ENCODE data around the gene MAP3K4.
"Not testable (repeated sequence)": the region's sequence is repeated elsewhere in the genome, so short reads cannot be mapped to it uniquely, and the experiment has no call there.

The MAP3K4 gene

GRCh38 chr6:161091151-161091550 lies 99.6 kb downstream of the MAP3K4 start:
- DNase-seq, result no peak

DNA sequence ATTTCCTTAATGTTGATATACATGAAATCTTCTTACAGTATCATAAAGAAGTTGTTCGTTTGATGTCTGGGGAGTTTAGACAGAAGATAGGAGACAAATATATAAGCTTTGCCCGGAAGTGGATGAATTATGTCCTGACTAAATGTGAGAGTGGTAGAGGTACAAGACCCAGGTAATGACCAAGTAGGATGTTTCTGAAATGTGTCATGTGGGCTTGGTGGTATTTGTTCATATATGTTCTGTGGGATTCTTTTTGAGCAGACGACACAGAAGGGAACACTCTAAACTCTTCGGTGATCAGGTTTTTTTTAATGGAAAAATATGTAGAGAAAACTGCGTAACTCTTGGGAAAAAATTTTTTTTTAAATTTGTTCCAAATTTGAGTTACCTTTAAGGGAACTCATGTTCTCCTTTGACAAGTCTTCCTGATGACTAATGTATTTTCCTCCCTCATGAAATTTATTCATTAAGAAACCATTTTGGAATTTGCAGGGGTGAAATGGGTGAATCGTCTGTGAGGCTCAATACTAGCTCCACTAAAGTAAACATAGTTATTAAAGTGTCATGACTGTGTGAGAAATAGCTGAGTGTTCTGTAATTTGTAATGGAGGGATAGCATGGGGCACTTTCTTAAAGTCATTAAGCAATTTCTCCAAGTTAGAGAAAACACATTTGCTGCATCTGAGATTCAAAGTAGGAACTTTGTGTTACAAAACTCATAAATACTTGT lies 100.6 kb downstream of the MAP3K4 start:
- DNase-seq, result no peak

- DNase-seq, result no peak
Observed at GRCh38 chr6:161094955-161095354, 103.4 kb downstream of the MAP3K4 start.

DNA sequence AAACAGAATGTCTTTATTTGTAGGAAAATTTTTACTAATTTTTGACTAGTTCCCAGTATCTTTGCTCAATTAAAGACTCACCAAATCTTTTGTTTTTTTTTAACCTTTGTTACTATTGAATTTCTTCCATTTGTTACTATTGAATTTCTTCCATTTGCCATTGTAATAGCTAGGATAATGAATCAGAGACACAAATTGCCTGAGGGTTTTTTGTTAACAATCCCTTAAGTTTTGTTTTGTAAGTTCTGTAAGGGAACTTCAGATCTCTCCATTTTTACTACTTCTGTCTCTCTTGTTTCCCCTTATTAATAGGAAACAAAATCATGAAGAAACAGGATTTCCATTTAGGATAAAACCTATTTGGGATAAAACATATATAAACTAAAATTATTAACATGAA lies 104.3 kb downstream of the MAP3K4 start:
- DNase-seq, result no peak

- DNase-seq, result no peak
Observed at GRCh38 chr6:161100072-161100471, 108.5 kb downstream of the MAP3K4 start.

DNA sequence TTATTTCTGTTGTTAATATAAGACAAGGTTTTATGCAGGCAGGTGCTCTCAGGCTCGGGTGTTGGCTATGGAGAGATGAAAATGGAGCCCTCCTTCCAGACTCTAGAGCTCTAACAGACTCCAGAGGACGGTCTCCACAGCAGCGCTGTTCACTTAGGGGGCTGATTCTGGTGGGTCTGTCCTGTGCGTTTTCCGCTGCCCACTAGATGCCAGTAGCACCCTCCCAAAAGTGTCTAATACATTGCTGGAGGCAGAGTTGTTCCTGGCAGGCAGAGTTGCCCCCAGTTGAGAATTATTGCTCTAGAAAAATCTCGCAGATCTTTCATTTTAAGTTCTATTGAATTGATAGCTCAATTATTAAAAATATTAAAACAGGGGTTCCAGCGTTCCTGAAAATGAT lies 109.9 kb downstream of the MAP3K4 start:
- no peak for DNase-seq

DNA sequence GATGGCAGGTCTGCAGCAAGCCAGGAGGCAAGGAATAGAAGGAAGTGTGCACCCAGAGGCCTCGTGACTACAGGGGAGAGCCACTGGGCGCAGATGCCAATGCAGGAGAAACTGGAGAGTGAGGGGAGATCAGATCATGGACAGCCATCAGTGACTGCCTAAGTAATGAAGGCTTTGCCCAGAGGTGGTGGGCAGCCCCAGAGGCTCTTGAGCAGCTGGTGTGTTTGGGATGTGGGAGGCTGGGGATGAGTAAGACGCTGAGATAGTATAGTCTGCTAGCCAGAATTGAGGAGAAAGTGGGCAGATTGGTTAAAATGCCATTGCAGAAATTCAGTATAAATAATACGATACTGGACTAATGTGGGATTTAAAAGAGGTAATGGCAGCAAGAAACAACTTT lies 111.9 kb downstream of the MAP3K4 start:
- no peak for DNase-seq

GRCh38 chr6:161104966-161105365 lies 113.4 kb downstream of the MAP3K4 start:
- no peak for DNase-seq

GRCh38 chr6:161105408-161105807 lies 113.8 kb downstream of the MAP3K4 start:
- no peak for DNase-seq

GRCh38 chr6:161107779-161108730 lies 116.5 kb downstream of the MAP3K4 start:
- no peak for DNase-seq

DNA sequence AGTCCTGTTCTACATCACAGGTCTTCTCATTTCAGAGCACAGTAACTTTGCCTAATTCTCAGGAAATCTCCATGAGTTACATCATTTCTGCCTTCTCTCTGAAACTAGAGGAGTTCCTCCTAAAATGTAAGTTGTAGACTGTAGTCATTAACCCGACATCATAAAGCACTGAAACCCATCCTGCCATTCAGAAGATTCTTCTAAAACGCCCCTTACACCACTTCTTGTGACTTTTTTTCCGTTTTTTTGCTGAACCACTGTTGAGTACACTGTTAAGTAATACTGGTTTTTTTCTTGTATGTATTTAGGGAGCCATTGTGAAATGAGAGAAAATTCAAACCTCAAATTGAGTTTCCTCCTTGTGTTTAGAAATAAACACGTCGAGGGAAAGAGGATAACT lies 117.3 kb downstream of the MAP3K4 start:
- no peak for DNase-seq

DNA sequence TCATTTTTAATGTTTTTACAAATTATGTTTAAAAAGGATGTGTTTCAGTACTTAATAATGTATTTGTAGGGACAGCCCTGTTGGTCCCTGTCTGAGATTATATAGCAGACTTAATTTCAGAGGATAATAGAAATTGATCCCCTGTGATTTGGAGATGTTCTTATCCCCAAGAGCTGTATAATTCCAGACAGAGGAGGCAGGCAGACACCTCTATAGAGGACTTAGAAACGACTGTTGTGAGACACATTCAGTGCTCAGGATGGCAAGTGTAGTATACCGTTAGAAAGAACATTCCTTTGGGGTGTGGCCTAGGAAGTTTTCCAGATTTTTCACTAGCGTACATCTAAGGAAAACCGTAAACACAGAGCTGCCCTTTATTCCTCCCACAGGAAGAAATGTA lies 117.8 kb downstream of the MAP3K4 start:
- DNase-seq, result no peak

GRCh38 chr6:161110028-161110779 lies 118.6 kb downstream of the MAP3K4 start:
- DNase-seq, result no peak

DNA sequence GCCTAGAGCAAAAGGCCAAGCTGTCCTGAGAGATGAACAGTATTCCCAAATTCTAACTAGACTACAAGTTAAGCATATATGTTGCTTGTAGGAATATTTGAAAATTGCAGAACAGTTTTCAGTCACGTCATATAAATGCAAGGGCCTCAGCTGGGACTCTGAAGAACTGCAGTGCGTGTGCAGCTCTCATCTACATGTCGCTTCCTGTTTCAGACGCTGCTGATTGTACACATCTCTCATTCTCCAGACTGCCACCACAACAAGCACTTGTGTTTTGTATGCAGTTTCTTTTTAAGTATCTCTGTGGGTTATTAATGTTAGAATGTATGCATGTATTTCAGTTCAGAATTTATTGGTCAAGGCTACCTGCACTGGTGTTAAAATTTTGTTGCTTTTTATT lies 119.7 kb downstream of the MAP3K4 start:
- DNase-seq, result no peak

- no peak for DNase-seq
Observed at GRCh38 chr6:161115468-161115867, 123.9 kb downstream of the MAP3K4 start.

- DNase-seq, result no peak
Observed at GRCh38 chr6:161116554-161116953, 125.0 kb downstream of the MAP3K4 start.

GRCh38 chr6:161117308-161117707 lies 125.7 kb downstream of the MAP3K4 start:
- no peak for DNase-seq

GRCh38 chr6:161117942-161118341 lies 126.4 kb downstream of the MAP3K4 start:
- no peak for DNase-seq

DNA sequence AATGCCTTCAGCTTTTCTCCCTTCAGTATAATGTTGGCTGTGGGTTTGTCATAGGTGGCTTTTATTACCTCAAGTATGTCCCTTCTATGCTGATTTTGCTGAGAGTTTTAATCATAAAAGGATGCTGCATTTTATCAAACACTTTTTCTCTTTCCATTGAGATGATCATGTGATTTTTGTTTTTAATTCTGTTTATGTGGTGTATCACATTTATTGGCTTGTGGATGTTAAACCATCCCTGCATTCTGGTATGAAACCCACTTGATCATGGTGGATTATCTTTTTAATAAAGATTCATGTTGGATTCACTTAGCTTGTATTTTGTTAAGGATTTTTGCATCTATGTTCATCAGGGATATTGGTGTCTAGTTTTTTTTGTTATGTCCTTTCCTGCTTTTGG lies 131.8 kb downstream of the MAP3K4 start:
- DNase-seq, result not testable (repeated sequence)

GRCh38 chr6:161125591-161125990 lies 134.0 kb downstream of the MAP3K4 start:
- DNase-seq, result no peak

GRCh38 chr6:161127071-161127740 lies 135.6 kb downstream of the MAP3K4 start:
- DNase-seq, result no peak

DNA sequence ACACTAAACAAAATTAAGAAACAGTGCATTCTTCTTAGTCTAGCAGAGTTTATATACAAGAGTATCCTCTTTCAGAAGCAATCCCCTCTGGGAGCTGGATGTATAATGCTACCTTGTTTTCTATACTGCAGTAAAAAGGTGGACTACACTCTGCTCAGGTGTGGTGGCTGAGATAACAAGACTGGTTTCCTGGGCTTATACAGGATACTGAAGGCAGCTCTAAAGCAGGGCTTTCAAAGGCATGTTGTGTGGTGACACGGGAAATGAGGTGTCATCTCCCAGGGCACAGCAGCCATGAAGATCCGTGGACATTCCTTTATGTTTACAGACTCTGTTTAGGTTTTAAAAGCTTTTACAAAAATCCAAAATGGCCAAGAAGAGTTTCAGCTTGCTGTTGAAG lies 136.7 kb downstream of the MAP3K4 start:
- no peak for DNase-seq

GRCh38 chr6:161128680-161129196 lies 137.2 kb downstream of the MAP3K4 start:
- no peak for DNase-seq

Measured in OCI-M1 (cell line).